ENCODE results near the gene ZSCAN1.

Gene ZSCAN1

GRCh38 chr19:58040751-58041525 is 7.1 kb downstream of the ZSCAN1 start:
- DNase-seq = no peak

- no peak for DNase-seq
Measured at GRCh38 chr19:58042495-58043340, 8.9 kb downstream of the ZSCAN1 start.

- no peak for DNase-seq
Measured at GRCh38 chr19:58044391-58044790, 10.6 kb downstream of the ZSCAN1 start.

- DNase-seq = no peak
Measured at GRCh38 chr19:58044886-58045285, 11.1 kb downstream of the ZSCAN1 start.

- no peak for DNase-seq
Measured at GRCh38 chr19:58045411-58046050, 11.7 kb downstream of the ZSCAN1 start.

GRCh38 chr19:58046856-58047255 is 13.0 kb downstream of the ZSCAN1 start:
- no peak for DNase-seq

- DNase-seq = no peak
Measured at GRCh38 chr19:58047672-58048071, 13.8 kb downstream of the ZSCAN1 start.

- no peak for DNase-seq
Measured at GRCh38 chr19:58052256-58052655, 18.4 kb downstream of the ZSCAN1 start.

- no peak for DNase-seq
Measured at GRCh38 chr19:58053480-58054156, 19.8 kb downstream of the ZSCAN1 start.

GRCh38 chr19:58054901-58055874 is 21.4 kb downstream of the ZSCAN1 start:
- peak; percentile 5 for DNase-seq

GRCh38 chr19:58056261-58056660 is 22.4 kb downstream of the ZSCAN1 start:
- no peak for DNase-seq

- DNase-seq = no peak
Measured at GRCh38 chr19:58056861-58057260, 23.0 kb downstream of the ZSCAN1 start.

GRCh38 chr19:58058467-58058866 is 24.6 kb downstream of the ZSCAN1 start:
- DNase-seq = no peak

GRCh38 chr19:58059003-58059670 is 25.3 kb downstream of the ZSCAN1 start, which contains the start of gene ZNF135:
ZNF135 (plus strand) TSS chr19:58059282; CDS start chr19:58060003, 721 bp downstream.
- peak; percentile 85 for DNase-seq

GRCh38 chr19:58059671-58060078 is 25.9 kb downstream of the ZSCAN1 start:
- DNase-seq = no peak

GRCh38 chr19:58060231-58060630 is 26.4 kb downstream of the ZSCAN1 start:
- no peak for DNase-seq

- no peak for DNase-seq
Measured at GRCh38 chr19:58063712-58064111, 29.9 kb downstream of the ZSCAN1 start.

GRCh38 chr19:58067240-58067912 is 33.6 kb downstream of the ZSCAN1 start:
- DNase-seq = no peak

GRCh38 chr19:58079792-58080191 is 46.0 kb downstream of the ZSCAN1 start:
- DNase-seq = no peak

GRCh38 chr19:58083021-58083420 is 49.2 kb downstream of the ZSCAN1 start:
- DNase-seq = no peak

Measured in fibroblast of skin of abdomen (primary cell).